ENCODE results near the gene MRPL20. TPM values are rescaled to one million over a fixed set of nuclear protein-coding genes. Genes with fewer than 3 reads are reported as not detected.
A peak's percentile ranks its signal among the peaks of the same experiment; 100 is the strongest.

Gene MRPL20
- total RNA-seq, 2 donors from 2014 or later: 74.9 to 77.5 TPM

GRCh38 chr1:1402072-1402900 is 4.8 kb downstream of the MRPL20 start:
- Mint-ChIP-seq H3K27ac (no peak overlapping the region), H3K36me3 (ENCODE audit: insufficient read depth in 2 of 2) (peaks cover 15 to 33% of the 10 kb centered on the region in 2 donors), H3K4me3 (no peak overlapping the region), H3K9me3 (no peaks in the 10 kb centered on the region), H3K4me1 (ENCODE audit: low read depth) (peaks cover 67% of the 10 kb centered on the region), H3K27me3 (ENCODE audit: low read depth) (no peaks in the 10 kb centered on the region)
- DNase-seq (peak in 1 of 2 donors; percentile 47), ATAC-seq (replicated peaks in 1 of 2) (no peak)

GRCh38 chr1:1401457-1402010 is 5.6 kb downstream of the MRPL20 start:
- Mint-ChIP-seq H3K4me1 (ENCODE audit: low read depth) (peaks cover 69% of the 10 kb centered on the region), H3K4me3 (peak overlapping the region; percentile 92 to 97), H3K36me3 (ENCODE audit: insufficient read depth in 2 of 2) (peaks cover 15 to 31% of the 10 kb centered on the region in 2 donors), H3K27ac (peak overlapping the region; percentile 91), H3K9me3 (no peaks in the 10 kb centered on the region), H3K27me3 (ENCODE audit: low read depth) (no peaks in the 10 kb centered on the region)
- ATAC-seq (replicated peaks in 1 of 2) (no peak), DNase-seq (no peak)

GRCh38 chr1:1400576-1401456 is 6.3 kb downstream of the MRPL20 start:
- H3K27me3 Mint-ChIP-seq (ENCODE audit: low read depth): no peaks in the 10 kb centered on the region
- H3K4me3 Mint-ChIP-seq: peak overlapping the region; percentile 92 to 97
- ATAC-seq (replicated peaks in 1 of 2) (no peak), DNase-seq (no peak)
- H3K4me1 Mint-ChIP-seq (ENCODE audit: low read depth): peaks cover 62% of the 10 kb centered on the region
- peaks cover 15 to 27% of the 10 kb centered on the region in 2 donors for H3K36me3 Mint-ChIP-seq (ENCODE audit: insufficient read depth in 2 of 2)
- no peaks in the 10 kb centered on the region for H3K9me3 Mint-ChIP-seq
- peak overlapping the region; percentile 91 for H3K27ac Mint-ChIP-seq

GRCh38 chr1:1399872-1400575 is 7.1 kb downstream of the MRPL20 start:
- H3K4me1 Mint-ChIP-seq (ENCODE audit: low read depth): peaks cover 63% of the 10 kb centered on the region
- H3K27me3 Mint-ChIP-seq (ENCODE audit: low read depth): no peaks in the 10 kb centered on the region
- no peak for ATAC-seq (replicated peaks in 1 of 2)
- peak overlapping the region; percentile 92 to 97 for H3K4me3 Mint-ChIP-seq
- DNase-seq: peak; percentile 22 to 33
- H3K36me3 Mint-ChIP-seq (ENCODE audit: insufficient read depth in 2 of 2): peaks cover 15 to 28% of the 10 kb centered on the region in 2 donors
- no peaks in the 10 kb centered on the region for H3K9me3 Mint-ChIP-seq
- H3K27ac Mint-ChIP-seq: peak overlapping the region; percentile 91

- Mint-ChIP-seq H3K4me3 (peak within 1 kb of the TSS; percentile 92 to 97), H3K36me3 (ENCODE audit: insufficient read depth in 2 of 2) (peaks cover 15 to 32% of the 10 kb centered on the region in 2 donors), H3K27ac (peak within 1 kb of the TSS; percentile 91), H3K27me3 (ENCODE audit: low read depth) (no peaks in the 10 kb centered on the region), H3K9me3 (no peaks in the 10 kb centered on the region), H3K4me1 (ENCODE audit: low read depth) (peaks cover 61% of the 10 kb centered on the region)
- DNase-seq: peak; percentile 100
- peak; percentile 98 for ATAC-seq (replicated peaks in 1 of 2)
Measured at GRCh38 chr1:1399187-1399871, 7.8 kb downstream of the MRPL20 start, which contains the start of gene CCNL2. Gene CCNL2 (minus strand): TSS chr1:1399335. CDS start chr1:1399306, 29 bp downstream.

- DNase-seq: peak in 1 of 2 donors; percentile 29
- Mint-ChIP-seq H3K27me3 (ENCODE audit: low read depth) (no peaks in the 10 kb centered on the region), H3K4me3 (peak overlapping the region; percentile 92 to 97), H3K9me3 (no peaks in the 10 kb centered on the region), H3K4me1 (ENCODE audit: low read depth) (peaks cover 60% of the 10 kb centered on the region), H3K36me3 (ENCODE audit: insufficient read depth in 2 of 2) (peaks cover 16 to 32% of the 10 kb centered on the region in 2 donors), H3K27ac (peak overlapping the region; percentile 89)
- peak; percentile 3 for ATAC-seq (replicated peaks in 1 of 2)
Measured at GRCh38 chr1:1398677-1399186, 8.4 kb downstream of the MRPL20 start.

GRCh38 chr1:1397839-1398523 is 9.1 kb downstream of the MRPL20 start:
- Mint-ChIP-seq H3K27ac (peak overlapping the region; percentile 89), H3K4me1 (ENCODE audit: low read depth) (peaks cover 57% of the 10 kb centered on the region), H3K9me3 (no peaks in the 10 kb centered on the region), H3K4me3 (peak overlapping the region; percentile 92 to 97), H3K36me3 (ENCODE audit: insufficient read depth in 2 of 2) (peaks cover 16 to 36% of the 10 kb centered on the region in 2 donors), H3K27me3 (ENCODE audit: low read depth) (no peaks in the 10 kb centered on the region)
- ATAC-seq (replicated peaks in 1 of 2) (no peak), DNase-seq (no peak)

GRCh38 chr1:1395166-1395565 is 11.9 kb downstream of the MRPL20 start:
- ATAC-seq (replicated peaks in 1 of 2): no peak
- Mint-ChIP-seq H3K4me3 (no peak overlapping the region), H3K27ac (peak overlapping the region; percentile 69), H3K36me3 (ENCODE audit: insufficient read depth in 2 of 2) (peaks cover 11 to 48% of the 10 kb centered on the region in 2 donors), H3K27me3 (ENCODE audit: low read depth) (no peaks in the 10 kb centered on the region), H3K9me3 (no peaks in the 10 kb centered on the region), H3K4me1 (ENCODE audit: low read depth) (peaks cover 34% of the 10 kb centered on the region)
- DNase-seq: no peak

GRCh38 chr1:1394116-1394515 is 13.0 kb downstream of the MRPL20 start:
- H3K27ac Mint-ChIP-seq: no peak overlapping the region
- no peaks in the 10 kb centered on the region for H3K9me3 Mint-ChIP-seq
- peaks cover 13 to 57% of the 10 kb centered on the region in 2 donors for H3K36me3 Mint-ChIP-seq (ENCODE audit: insufficient read depth in 2 of 2)
- H3K4me3 Mint-ChIP-seq: no peak overlapping the region
- ATAC-seq (replicated peaks in 1 of 2) (no peak), DNase-seq (no peak)
- peaks cover 34% of the 10 kb centered on the region for H3K4me1 Mint-ChIP-seq (ENCODE audit: low read depth)
- H3K27me3 Mint-ChIP-seq (ENCODE audit: low read depth): no peaks in the 10 kb centered on the region

- H3K4me3 Mint-ChIP-seq: no peak overlapping the region
Measured at GRCh38 chr1:1393428-1393827, 13.7 kb downstream of the MRPL20 start.

GRCh38 chr1:1393014-1393413 is 14.1 kb downstream of the MRPL20 start:
- Mint-ChIP-seq H3K36me3 (ENCODE audit: insufficient read depth in 2 of 2) (peaks cover 12 to 62% of the 10 kb centered on the region in 2 donors), H3K9me3 (no peaks in the 10 kb centered on the region), H3K27me3 (ENCODE audit: low read depth) (no peaks in the 10 kb centered on the region), H3K27ac (no peak overlapping the region), H3K4me3 (no peak overlapping the region), H3K4me1 (ENCODE audit: low read depth) (peaks cover 30% of the 10 kb centered on the region)
- DNase-seq: no peak
- no peak for ATAC-seq (replicated peaks in 1 of 2)

More at GRCh38 chr1:1393428-1393827, 13.7 kb downstream of the MRPL20 start:
- H3K27me3 Mint-ChIP-seq (ENCODE audit: low read depth): no peaks in the 10 kb centered on the region
- peaks cover 13 to 61% of the 10 kb centered on the region in 2 donors for H3K36me3 Mint-ChIP-seq (ENCODE audit: insufficient read depth in 2 of 2)
- H3K9me3 Mint-ChIP-seq: no peaks in the 10 kb centered on the region
- DNase-seq (no peak), ATAC-seq (replicated peaks in 1 of 2) (no peak)
- peaks cover 34% of the 10 kb centered on the region for H3K4me1 Mint-ChIP-seq (ENCODE audit: low read depth)
- H3K27ac Mint-ChIP-seq: no peak overlapping the region

All from activated T-cell treated with anti-CD3 and anti-CD28 coated beads, Interleukin-2, amount 50 U/mL, for 72 hours (primary cell).